Tibial nerve (tissue), 3 donors: ENCODE measurements around the gene GCM1.

Experiments
- POLR2A ChIP-seq, 2 donors: fragments of 450-650 bp; IDR thresholded peaks; one replicate each; pipeline ENCODE4 v1.6.1; 2017; ENCODE audit warnings: antibody characterized with exemption in 2 of 2, mild to moderate bottlenecking in 2 of 2, moderate library complexity in 2 of 2
- TF ChIP-seq, protein P1 (sequence below), 5 experiments: fragments of 200-600 bp in 3 of 5; fragments of 450-650 bp in 2 of 5; sonication (generic) in 3 of 5; IDR thresholded peaks; one replicate each; pipeline ENCODE4 v1.5.1; 2016 to 2019; ENCODE audit warnings: antibody characterized with exemption in 5 of 5, mild to moderate bottlenecking in 3 of 5, moderate library complexity in 2 of 5

DNA sequence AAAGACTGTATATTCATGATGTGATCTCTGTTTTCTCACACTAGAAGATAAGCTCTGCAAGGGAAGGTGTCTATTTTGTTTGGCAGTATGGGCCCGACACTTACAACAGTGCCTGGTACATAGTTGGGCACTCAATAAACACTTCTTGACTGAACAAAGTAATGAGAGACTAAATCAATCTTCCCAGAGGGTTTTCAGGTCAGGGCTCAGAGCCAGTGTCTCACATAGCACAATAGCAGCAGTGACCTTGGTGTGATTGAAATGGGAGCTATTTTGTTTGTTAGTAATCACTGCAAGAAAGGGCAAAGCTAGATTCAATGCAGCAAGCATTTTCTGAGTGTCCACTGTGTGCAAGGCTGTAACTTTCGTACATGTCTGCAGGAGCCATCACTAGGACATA, 26.4 kb upstream of the GCM1 start:
- TF ChIP-seq, protein P1, sequence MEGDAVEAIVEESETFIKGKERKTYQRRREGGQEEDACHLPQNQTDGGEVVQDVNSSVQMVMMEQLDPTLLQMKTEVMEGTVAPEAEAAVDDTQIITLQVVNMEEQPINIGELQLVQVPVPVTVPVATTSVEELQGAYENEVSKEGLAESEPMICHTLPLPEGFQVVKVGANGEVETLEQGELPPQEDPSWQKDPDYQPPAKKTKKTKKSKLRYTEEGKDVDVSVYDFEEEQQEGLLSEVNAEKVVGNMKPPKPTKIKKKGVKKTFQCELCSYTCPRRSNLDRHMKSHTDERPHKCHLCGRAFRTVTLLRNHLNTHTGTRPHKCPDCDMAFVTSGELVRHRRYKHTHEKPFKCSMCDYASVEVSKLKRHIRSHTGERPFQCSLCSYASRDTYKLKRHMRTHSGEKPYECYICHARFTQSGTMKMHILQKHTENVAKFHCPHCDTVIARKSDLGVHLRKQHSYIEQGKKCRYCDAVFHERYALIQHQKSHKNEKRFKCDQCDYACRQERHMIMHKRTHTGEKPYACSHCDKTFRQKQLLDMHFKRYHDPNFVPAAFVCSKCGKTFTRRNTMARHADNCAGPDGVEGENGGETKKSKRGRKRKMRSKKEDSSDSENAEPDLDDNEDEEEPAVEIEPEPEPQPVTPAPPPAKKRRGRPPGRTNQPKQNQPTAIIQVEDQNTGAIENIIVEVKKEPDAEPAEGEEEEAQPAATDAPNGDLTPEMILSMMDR (IDR thresholded peaks at IDR 0.05): no peak
- no peak for TF ChIP-seq POLR2A (IDR thresholded peaks at IDR 0.05)
